GM19239 (cell line): ENCODE data around the gene ZNF891.

Experiments used
- DNase-seq: peaks from one replicate; pipeline ENCODE4 v3.0.0; 2011; ENCODE audit warnings: low spot score; ENCODE audit not compliant: insufficient read length
- FAIRE-seq: peaks from 2 replicates; lab custom pipeline; 2011; peaks lifted over from hg19 to GRCh38; lab: Jason Lieb, UNC

ZNF891 gene

GRCh38 chr12:133130038-133130807 lies at the start of gene ZNF891, which contains the start of gene ZNF10:
TSS of gene ZNF891 (minus strand) at chr12:133130274. CDS start at chr12:133121918, 8,356 bp downstream.
TSS of gene ZNF10 (plus strand) at chr12:133130627. CDS start at chr12:133144493, 13,866 bp downstream.
- peak; percentile 28 for FAIRE-seq
- DNase-seq: peak; percentile 62

- FAIRE-seq: no peak
Observed at GRCh38 chr12:133174901-133175300, 44.8 kb upstream of the ZNF891 start.

GRCh38 chr12:133172491-133172890 lies 42.4 kb upstream of the ZNF891 start:
- FAIRE-seq: no peak
- no peak for DNase-seq

More at GRCh38 chr12:133174901-133175300, 44.8 kb upstream of the ZNF891 start:
- DNase-seq: no peak

GRCh38 chr12:133165776-133166175 lies 35.7 kb upstream of the ZNF891 start:
- DNase-seq (no peak), FAIRE-seq (no peak)

GRCh38 chr12:133156125-133156690 lies 26.1 kb upstream of the ZNF891 start:
- DNase-seq: no peak
- no peak for FAIRE-seq

GRCh38 chr12:133145981-133146380 lies 15.9 kb upstream of the ZNF891 start:
- FAIRE-seq (no peak), DNase-seq (no peak)

- no peak for DNase-seq
- FAIRE-seq: no peak
Observed at GRCh38 chr12:133135747-133136146, 5.7 kb upstream of the ZNF891 start.

GRCh38 chr12:133130808-133131128 lies 694 bp upstream of the ZNF891 start:
- no peak for DNase-seq
- peak; percentile 87 for FAIRE-seq

GRCh38 chr12:133129368-133130037 lies 571 bp downstream of the ZNF891 start:
- peak; percentile 1 for DNase-seq
- peak; percentile 68 for FAIRE-seq

GRCh38 chr12:133124674-133125073 lies 5.4 kb downstream of the ZNF891 start:
- DNase-seq (no peak), FAIRE-seq (no peak)

GRCh38 chr12:133120385-133121191 lies 9.5 kb downstream of the ZNF891 start:
- no peak for FAIRE-seq
- no peak for DNase-seq

- FAIRE-seq: no peak
- no peak for DNase-seq
Observed at GRCh38 chr12:133108150-133108549, 21.9 kb downstream of the ZNF891 start.

GRCh38 chr12:133107121-133107520 lies 23.0 kb downstream of the ZNF891 start:
- no peak for FAIRE-seq
- DNase-seq: no peak

GRCh38 chr12:133106253-133106652 lies 23.8 kb downstream of the ZNF891 start:
- FAIRE-seq (no peak), DNase-seq (no peak)

- no peak for FAIRE-seq
- DNase-seq: no peak
Observed at GRCh38 chr12:133105620-133106019, 24.5 kb downstream of the ZNF891 start.

GRCh38 chr12:133083345-133083744 lies 46.7 kb downstream of the ZNF891 start:
- DNase-seq (no peak), FAIRE-seq (no peak)

- FAIRE-seq (no peak), DNase-seq (no peak)
Observed at GRCh38 chr12:133081159-133081780, 48.8 kb downstream of the ZNF891 start.

GRCh38 chr12:133080368-133081158 lies 49.5 kb downstream of the ZNF891 start, which contains the start of gene ZNF140:
TSS of gene ZNF140 (plus strand) at chr12:133080923. CDS start at chr12:133081321, 398 bp downstream.
- DNase-seq (peak; percentile 57), FAIRE-seq (no peak)

GRCh38 chr12:133080026-133080367 lies 50.1 kb downstream of the ZNF891 start:
- DNase-seq (peak; percentile 57), FAIRE-seq (peak; percentile 95)
